Embryonic facial prominence (tissue), 1 donor: ENCODE measurements around the gene ITPK1.

ENCODE experiments used
- DNase-seq: peaks from one replicate; pipeline ENCODE4 v3.0.0-alpha.2; 2016; ENCODE audit errors: extremely low spot score

The ITPK1 gene

DNA sequence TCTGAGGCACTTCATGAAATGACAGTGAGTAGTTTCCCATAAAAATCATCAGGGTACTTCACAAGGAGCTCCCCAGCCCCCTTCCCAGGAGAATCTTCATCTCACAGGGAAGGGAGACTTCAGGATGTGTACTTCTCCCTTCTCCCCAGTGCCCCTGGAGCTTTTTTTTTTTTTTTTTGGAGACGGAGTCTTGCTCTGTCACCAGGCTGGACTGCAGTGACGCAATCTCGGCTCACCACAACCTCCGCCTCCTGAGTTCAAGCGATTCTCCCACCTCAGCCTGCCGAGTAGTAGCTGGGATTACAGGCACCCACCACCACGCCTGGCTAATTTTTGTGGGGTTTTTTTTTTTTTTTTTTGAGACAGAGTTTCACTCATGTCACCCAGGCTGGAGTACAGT lies 10.4 kb downstream of the ITPK1 start:
- DNase-seq: no peak

DNA sequence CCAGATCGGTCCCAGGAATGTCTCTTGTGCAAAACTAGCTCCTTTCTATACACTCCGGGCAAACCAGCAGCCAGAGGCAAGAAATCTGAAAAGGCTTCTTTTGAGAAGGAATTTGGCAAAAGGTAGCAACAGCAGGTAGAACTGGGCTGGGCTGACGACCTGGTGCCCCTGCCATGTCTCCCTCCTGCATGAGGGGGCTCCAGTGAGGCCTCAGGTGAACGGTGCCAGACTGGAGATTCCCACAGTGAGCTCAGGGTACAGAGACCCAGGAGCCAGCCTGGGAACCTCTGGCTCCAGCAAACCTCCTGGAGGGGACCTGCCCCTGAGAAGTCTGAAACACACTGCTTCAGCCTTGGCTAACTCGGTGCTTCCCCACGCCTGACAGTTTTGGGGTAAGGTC lies 10.8 kb downstream of the ITPK1 start:
- DNase-seq: no peak

DNA sequence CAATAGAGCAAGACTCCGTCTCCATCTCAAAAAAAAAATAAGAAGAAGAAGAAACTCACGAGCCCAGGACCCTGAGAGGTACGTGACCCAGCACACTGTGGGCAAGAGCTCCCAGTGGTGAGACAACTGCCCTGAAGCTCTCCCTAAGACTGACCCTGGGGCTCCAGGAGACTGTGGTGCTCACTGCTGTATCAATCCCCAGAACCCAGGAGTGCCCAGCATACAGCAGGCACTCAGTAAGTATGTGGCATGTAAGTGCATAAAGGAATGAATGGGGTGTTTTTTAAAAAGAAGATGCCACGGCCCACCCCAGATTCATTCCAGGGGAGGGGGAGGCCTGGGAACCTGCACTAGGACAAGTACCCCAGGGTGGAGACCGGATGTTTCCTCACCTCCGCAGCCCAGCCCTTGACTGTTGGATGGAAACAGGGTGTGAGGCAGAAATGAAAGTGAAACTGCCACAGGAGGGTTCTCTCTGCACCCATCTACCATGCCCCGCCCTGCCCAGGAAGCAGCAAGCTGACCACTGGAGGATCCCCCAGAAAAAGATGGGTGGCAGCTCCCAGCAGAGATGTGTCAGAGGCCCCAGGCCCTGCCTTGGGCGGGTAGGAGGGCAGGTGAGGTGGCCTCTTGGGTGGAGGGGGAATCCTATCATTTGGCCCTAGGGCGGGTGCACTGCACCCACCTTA lies 12.2 kb downstream of the ITPK1 start:
- no peak for DNase-seq

DNA sequence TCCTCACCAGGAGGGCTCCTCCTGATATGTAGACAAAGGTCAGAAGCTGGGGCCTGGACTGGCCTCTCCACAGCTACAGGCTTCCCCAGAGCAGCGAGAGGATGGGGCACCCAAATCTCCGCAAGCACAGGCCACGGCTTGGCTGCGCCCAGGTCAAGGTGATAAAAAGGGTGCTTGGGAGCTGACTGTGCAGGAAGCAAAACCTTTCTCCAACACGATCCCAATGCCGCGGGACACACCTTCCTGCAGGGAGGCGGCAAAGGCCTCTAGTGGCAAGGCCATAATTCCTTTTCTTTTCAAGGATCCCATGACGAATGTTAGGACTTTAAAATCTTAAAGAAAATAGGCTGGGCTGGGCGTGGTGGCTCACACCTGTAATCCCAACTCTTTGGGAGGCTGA lies 13.6 kb downstream of the ITPK1 start:
- no peak for DNase-seq

DNA sequence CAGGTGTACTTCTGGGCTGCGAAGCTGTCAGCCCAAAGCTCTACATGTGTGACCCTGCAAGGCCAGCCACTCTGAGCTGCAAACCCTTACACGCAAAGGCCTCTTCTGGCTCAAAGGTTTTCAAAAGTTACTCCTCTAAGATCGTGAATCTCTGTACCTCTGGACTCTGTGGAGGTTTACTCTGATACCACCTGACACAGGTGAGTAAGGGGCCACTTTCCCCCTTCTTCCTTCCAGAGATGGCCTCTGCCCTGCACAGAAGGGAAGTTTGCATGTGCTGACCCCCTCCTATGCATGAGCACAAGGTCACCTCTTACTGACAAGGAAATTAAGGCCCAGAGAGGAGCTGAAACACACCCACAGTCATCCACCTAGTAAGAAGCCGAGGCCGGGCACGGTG lies 14.5 kb downstream of the ITPK1 start:
- DNase-seq: no peak

DNA sequence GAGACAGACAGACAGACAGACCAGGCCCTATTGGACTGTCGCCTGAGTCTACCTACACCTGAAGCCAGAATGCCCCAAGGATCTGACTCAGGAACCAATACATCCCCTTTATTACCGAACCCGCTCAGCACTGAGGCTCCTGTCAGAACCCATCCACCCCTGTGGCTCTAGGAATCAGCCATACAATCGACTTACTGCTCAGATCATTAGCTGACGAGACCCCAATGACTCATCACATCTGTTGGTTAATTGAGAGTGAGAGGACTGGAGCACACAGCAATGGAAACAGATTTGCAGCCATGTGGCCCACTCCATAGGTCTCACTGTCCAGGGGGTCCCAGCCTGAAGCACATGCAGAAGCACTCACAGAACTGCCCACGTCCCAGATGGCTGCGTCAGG lies 15.2 kb downstream of the ITPK1 start:
- DNase-seq: no peak

DNA sequence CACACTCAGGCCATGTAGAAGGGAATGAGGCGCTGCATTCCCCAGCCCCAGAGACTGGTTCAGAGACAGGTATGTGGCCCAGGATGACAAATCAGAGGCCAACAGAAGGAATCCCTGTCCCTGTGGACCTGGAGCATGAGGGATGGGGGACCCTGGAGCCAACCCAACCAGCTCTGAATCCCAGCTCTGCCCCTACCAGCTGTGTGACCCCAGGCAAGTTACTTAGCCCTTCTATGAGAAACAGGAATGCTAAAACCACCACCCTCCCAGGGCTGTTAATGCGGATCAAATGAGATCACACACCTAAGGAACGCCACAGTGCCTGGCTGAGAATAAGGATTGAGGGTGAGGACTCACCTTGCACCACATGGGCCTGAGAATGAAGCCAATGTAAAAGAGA lies 15.6 kb downstream of the ITPK1 start:
- DNase-seq: no peak

- DNase-seq: no peak
Observed at GRCh38 chr14:93099643-93100042, 16.1 kb downstream of the ITPK1 start.

DNA sequence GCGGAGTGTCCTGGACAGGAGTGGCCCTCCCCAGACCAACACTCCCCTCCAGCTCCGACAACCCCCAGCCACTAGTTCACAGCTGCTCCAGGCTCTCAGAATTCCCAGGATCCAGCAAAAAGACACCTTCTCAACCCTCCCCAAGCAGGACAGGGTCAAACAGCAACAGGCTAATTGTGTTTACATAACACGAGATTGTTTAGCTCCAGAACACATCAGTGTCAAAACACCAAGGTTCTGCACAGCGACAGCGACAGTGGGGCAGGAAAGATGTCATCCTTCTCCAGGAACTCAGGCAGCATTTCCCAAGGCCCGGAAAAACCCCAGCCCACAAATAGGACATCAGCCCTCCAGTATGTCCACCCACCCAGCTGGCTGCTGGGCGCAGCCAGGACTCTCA lies 16.5 kb downstream of the ITPK1 start:
- DNase-seq: no peak

DNA sequence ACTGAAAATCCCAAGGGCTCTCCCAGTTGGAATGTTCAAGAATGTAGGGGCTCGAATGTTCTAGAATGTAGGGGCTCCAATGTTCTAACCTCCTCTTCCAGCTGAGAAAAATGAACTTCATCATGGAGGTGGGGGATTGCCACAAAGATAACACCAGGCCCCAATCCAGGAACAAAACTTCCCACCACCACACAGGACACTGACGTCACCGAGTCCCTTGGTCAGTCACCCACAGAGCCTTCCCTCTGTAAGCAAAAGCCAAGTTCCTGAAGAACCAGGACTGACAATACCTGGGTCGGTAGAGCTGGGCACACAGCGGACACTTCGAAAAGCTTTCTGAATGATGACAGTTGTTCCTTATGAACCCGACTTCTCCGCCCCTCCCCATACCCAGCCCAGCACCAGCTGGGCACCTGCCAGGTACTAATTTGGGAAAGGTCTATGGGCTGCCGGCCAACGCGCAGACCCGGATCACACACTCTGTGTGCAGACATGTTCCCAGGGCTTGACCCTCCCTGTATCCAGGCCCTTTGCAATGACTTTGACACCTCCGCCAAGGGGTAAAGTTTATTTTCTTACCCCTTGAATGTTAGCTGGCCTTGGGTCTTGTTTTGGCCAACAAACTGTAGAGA lies 18.9 kb downstream of the ITPK1 start:
- DNase-seq: no peak

- DNase-seq: no peak
Observed at GRCh38 chr14:93095742-93096510, 19.8 kb downstream of the ITPK1 start.

- no peak for DNase-seq
Observed at GRCh38 chr14:93094121-93094918, 21.4 kb downstream of the ITPK1 start.

DNA sequence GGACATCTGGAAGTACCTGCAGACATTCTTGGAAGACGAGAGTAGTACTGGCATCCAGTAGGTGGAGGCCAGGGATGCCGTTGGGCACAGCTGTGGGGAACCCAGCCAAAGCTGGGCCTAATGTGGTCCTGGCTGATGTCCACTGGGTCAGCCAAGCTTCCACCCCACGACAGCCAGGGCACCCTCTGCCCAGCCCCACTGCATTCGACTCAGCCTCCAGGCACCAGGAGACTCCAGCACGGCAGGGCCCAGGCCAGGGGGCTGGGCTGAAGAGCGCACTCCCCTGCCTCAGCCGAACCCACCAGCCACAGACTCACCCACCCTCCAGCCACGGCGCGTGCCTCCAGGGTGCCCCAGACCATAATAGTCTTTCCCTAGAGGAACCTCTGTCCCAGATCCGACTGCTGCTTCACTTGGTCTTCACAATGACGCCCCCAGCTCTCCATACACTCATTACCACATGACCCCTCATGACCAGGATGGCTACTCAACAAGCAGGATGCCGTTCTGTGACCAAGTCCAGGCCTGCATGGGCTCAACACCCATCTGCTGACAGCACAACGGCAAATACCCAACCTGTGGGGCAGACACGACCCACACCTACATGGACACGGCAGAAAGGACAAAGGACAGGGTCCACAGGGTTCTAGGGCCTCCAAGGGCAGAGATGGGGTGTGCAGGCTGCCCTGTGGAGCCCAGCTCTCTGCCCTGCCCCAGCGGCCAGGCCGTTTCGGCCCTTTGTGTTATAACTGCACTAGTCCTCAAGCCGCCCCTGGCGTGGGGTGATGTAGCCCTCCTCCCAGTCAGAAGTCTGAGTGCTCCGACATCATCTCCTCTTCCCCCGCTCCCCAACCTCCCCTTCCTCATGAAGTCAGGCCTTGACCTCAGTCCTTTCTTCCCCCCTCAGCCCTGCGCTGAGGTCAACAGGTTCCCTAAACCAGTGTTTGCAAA lies 22.8 kb downstream of the ITPK1 start:
- no peak for DNase-seq

GRCh38 chr14:93091666-93092065 lies 24.1 kb downstream of the ITPK1 start:
- DNase-seq: no peak

DNA sequence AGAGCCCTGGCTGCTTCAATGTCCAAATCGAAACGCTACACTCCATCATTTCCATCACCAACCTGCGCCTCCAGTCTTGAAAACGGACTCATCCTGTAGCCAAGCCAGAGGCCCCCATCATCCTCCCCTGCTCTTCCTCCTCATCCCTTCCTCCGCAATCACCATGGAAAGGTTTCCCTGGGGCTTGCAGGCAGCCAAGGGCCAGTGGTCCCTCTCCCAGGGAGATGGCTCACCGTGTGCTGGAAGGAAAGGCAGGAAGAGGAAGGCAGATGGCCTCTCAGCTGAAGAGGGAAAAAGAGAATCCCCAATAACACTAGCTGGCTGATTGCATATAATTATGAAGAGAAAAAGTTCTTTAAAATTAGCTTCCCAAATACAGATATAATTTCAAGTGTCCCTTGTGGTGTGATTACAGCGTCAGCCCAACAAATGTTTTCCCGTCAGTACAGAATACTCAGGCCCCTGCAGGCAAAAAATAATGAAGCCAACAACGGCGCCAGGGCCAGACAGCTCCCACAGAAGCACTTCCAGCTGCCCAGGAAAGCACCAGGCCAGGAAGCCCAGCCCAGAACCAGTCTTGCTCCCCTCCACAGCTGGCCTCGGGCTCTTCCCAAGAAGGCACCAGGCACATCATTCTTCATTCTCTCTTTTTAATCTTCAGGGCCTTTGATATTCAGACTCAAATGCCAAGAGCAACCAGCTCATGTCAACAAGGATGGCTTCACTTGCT lies 24.7 kb downstream of the ITPK1 start:
- DNase-seq: no peak

- no peak for DNase-seq
Observed at GRCh38 chr14:93089521-93090269, 26.0 kb downstream of the ITPK1 start.

- DNase-seq: no peak
Observed at GRCh38 chr14:93086441-93087055, 29.2 kb downstream of the ITPK1 start.

DNA sequence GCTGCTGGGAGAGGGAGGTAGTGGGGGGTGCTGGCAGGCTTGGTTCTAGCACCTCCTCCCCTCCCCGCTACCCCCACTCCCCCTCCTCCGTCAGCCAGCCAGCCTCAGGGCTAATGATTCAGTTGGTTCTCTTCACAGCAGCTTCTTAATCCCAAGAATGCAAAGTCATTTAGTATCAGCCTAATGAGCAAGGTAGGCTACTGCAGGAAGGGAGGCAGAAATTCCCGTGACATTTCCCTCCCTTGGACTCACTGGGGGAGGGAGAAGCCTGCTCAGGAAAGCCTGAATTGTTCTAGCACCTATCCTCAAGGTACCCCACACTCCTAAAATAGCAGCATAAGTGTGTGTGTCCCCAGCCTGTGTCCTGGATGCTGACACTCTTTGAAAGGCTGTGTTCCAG lies 29.8 kb downstream of the ITPK1 start:
- no peak for DNase-seq
